Fibroblast of villous mesenchyme (primary cell): ENCODE results near the gene TNFRSF25. TPM values are rescaled to one million over a fixed set of nuclear protein-coding genes. Genes with fewer than 3 reads are reported as not detected.
A peak's percentile ranks its signal among the peaks of the same experiment; 100 is the strongest.

Experiments
- DNase-seq: peaks from one replicate; pipeline ENCODE4 v3.0.0-alpha.2; 2010; ENCODE audit warnings: low read depth
- H3K4me3 ChIP-seq: 2 replicates; pipeline ENCODE4 v1.5.1; 2011; ENCODE audit warnings: low read depth, mild to moderate bottlenecking, low read length
- total RNA-seq: library from RNA; depleted of rRNA; stranded (reverse); fragments of >200 nt; gene quantifications from 2 replicates; pipeline ENCODE4 v1.2.3, GENCODE V29; 2012
- TF ChIP-seq, protein P1 (sequence below): IDR thresholded peaks from 2 replicates; pipeline ENCODE4 v1.5.1; 2012; ENCODE audit warnings: low read depth, mild to moderate bottlenecking, low read length; ENCODE audit not compliant: insufficient read depth

Gene TNFRSF25
- total RNA-seq, 1 donor, result 3.9 TPM

DNA sequence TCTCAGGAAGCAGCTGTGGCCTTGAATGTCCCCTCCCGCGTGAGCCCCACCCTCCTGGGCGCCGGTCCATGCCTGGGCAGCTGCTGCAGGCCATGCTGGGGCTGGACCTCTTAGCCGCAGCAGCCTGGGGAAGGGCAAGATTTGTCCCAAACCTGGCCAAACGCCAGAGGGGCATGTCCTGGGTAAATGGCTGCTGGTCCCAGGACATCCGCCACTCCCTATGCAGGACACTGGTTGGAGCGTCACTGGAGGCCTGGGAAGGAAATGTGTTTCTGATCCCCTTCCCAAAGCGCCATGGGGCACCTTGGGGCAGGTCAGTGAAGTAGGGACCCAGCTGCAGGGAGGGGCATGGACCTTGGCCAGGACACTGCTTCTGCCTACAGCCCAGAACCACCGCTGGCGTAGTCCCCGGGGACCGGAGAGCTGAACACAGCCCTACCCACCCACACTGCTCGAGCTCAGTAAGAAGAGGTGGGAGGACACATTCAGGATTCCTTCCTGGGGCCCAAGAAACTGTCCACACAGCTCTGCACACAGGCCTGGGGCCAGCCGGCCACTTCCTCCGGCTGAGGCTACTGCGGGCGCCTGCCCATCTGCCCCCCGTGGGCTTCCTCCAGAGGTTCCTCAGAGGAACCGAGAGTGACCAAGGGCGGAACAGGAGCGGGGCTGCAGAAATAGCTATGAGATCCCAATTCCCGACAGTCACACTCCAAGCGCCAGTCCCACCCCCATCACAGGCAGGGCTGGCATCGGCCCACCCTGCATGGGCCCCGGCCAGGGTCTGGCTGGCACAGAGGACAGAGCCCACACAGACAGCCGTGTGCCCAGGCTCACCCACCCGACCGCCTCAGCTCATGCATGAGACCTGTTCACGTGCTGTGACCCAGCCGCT lies 36.3 kb upstream of the TNFRSF25 start:
- no peak overlapping the region for H3K4me3 ChIP-seq
- TF ChIP-seq, protein P1, sequence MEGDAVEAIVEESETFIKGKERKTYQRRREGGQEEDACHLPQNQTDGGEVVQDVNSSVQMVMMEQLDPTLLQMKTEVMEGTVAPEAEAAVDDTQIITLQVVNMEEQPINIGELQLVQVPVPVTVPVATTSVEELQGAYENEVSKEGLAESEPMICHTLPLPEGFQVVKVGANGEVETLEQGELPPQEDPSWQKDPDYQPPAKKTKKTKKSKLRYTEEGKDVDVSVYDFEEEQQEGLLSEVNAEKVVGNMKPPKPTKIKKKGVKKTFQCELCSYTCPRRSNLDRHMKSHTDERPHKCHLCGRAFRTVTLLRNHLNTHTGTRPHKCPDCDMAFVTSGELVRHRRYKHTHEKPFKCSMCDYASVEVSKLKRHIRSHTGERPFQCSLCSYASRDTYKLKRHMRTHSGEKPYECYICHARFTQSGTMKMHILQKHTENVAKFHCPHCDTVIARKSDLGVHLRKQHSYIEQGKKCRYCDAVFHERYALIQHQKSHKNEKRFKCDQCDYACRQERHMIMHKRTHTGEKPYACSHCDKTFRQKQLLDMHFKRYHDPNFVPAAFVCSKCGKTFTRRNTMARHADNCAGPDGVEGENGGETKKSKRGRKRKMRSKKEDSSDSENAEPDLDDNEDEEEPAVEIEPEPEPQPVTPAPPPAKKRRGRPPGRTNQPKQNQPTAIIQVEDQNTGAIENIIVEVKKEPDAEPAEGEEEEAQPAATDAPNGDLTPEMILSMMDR, result no peak
- DNase-seq, result no peak

DNA sequence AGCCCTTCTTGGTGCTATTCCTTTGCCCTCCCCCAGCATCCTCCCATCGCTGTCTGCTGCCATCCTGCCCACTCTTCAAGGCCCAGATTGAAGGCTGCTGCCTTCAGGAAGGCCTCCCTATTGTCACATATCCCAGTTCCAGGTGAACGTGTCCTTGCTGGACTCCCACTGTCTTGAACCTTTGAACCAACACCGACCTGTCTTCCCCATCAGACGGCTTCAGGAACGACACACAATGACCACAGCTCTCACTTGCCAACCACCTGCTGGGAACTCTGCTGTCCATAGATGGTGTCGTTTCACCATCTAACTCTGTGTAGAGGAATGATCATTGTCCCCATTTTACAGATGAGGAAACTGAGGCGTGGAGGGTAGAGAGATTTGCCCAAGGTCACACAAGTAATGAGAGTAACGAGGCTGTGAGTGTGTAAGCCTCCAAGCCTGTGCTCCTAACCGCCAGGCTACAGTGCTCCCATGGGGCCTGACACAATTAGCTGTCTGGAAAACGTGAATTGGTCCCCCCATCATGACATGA lies 35.4 kb upstream of the TNFRSF25 start:
- TF ChIP-seq, protein P1, result no peak
- no peak for DNase-seq
- H3K4me3 ChIP-seq, result no peak overlapping the region

GRCh38 chr1:6500544-6501278 lies 34.7 kb upstream of the TNFRSF25 start:
- DNase-seq, result no peak
- H3K4me3 ChIP-seq, result no peak overlapping the region
- TF ChIP-seq, protein P1, result no peak

DNA sequence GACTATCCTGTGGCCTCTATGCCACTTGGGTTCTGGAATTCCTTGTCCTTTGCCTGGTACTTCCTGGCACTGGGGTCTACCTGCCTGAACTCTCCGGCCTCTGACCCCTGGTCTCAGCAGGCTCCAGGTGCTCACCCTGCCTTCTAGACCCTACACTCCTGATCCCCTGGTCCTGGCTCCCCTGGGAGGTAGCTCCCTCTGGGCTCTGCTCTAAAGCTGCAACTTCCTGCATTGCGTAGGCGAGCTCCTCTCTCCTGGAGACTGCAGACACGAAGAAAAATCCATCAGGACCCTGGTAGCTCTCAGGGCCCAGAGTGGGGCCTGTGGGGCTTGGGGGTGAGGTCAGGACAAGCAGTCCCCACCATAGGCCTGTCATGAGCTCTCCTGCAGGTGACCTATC lies 33.3 kb upstream of the TNFRSF25 start:
- TF ChIP-seq, protein P1, result no peak
- DNase-seq, result no peak
- no peak overlapping the region for H3K4me3 ChIP-seq

- H3K4me3 ChIP-seq, result no peak overlapping the region
- DNase-seq, result peak; percentile 39
- TF ChIP-seq, protein P1, result no peak
Observed at GRCh38 chr1:6498576-6499111, 32.7 kb upstream of the TNFRSF25 start.

DNA sequence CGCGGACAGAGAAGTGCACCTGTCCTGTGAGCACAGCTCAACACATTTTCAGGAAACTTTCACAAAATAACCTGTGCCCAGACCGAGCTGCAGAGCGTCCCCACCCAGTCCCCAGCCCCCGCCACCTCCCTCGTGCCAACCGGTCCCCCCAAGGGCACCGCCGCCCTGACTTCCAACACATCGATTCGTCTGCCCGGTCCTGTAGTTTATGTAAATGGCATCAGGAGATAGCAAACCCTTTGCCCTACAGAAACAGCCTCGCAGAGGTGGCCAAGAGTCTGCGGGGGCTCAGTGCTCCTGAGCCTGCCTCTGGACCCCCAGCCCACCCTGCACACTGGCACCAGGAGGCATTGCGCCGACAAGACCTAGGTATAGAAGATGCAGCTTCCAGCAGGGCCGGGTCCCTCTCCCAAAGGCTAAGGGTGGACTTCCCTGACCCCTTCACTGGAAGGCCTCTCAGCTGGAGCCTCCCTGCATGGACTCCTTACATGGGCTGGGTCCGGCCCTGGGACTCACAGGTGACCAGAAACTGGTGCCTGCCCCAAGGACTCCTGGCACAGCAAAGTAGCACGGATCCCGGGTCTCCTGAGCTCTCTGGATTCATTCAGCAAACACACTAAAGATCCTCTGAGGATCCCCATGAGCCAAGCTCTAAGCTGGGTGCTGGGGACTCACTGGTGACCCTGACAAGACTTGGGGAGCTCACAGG lies 32.0 kb upstream of the TNFRSF25 start:
- DNase-seq, result no peak
- H3K4me3 ChIP-seq, result peak overlapping the region; percentile 69
- TF ChIP-seq, protein P1, result no peak
